GM21526 (cell line): ENCODE results near the gene RAB40A.
"Not testable (repeated sequence)": the region's sequence is repeated elsewhere in the genome, so short reads cannot be mapped to it uniquely, and the experiment has no call there.

Source experiments
- ATAC-seq: cut with Tn5 transposase; IDR thresholded peaks from one replicate; pipeline ENCODE4 v1.9.1; 2021; ENCODE audit warnings: moderate library complexity; ENCODE audit not compliant: unreplicated experiment, low FRiP score

RAB40A gene

GRCh38 chrX:103524747-103525146 is 5.5 kb upstream of the RAB40A start:
- no peak for ATAC-seq

DNA sequence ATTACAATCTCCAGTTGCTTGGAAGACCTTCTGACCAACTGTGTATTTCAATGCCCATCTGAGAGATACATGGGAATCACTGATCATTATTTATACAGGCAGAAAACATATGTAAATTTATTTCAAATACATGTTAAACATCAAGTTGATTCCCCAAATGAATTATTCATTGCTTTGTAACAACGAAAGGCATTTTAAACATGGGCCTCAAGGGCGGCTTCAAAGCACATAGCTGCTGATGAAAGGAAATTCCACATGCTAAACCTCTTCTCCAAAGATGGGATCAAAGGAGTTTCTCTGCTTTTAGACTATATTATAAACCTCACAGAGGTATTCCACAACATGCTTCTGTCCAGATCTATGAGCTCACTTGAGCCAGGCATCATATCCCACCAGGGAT is 4.3 kb upstream of the RAB40A start:
- ATAC-seq = no peak

DNA sequence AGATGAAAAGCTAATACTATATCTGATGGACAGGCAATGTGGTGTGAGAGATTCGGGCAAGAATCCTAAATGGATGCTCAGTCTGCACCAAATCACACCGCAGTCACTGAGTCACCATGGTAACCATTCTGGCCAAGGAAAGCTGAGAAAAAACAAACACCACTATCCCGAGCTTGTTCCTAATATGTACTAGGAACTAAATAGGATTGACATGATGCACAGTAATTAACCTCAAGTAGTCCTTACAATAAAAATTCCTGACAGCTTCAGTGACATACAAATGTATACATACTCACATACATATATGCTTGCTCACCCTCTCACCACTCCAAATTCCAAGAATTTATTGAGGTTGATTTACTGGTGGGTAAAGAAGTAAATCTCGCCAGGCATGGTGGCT is 1.1 kb upstream of the RAB40A start:
- no peak for ATAC-seq

- ATAC-seq = no peak
Observed at GRCh38 chrX:103518571-103518970, 718 bp downstream of the RAB40A start.

DNA sequence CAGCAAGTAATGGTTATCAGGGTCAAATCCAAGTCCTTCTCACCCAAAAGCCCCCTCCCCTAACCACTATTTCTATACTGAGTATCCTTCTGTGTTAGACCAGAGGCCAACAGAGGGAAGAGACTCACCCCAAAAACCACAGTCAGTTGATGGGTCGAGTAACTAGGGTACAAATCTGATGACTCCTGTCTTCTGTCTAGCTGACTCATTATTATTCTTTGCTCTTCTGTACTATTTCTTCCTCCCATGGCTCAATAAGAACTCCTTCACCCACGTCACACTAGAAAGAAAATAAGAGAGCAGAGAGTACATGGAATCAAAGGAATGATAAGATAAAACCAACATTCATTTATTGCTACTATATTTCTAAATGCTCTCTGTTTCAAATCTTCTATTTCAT is 2.0 kb downstream of the RAB40A start:
- ATAC-seq = no peak

- no peak for ATAC-seq
Observed at GRCh38 chrX:103513476-103514108, 5.7 kb downstream of the RAB40A start.

GRCh38 chrX:103513067-103513466 is 6.2 kb downstream of the RAB40A start:
- no peak for ATAC-seq

- no peak for ATAC-seq
Observed at GRCh38 chrX:103510031-103510430, 9.3 kb downstream of the RAB40A start.

- no peak for ATAC-seq
Observed at GRCh38 chrX:103503853-103504207, 15.5 kb downstream of the RAB40A start.

DNA sequence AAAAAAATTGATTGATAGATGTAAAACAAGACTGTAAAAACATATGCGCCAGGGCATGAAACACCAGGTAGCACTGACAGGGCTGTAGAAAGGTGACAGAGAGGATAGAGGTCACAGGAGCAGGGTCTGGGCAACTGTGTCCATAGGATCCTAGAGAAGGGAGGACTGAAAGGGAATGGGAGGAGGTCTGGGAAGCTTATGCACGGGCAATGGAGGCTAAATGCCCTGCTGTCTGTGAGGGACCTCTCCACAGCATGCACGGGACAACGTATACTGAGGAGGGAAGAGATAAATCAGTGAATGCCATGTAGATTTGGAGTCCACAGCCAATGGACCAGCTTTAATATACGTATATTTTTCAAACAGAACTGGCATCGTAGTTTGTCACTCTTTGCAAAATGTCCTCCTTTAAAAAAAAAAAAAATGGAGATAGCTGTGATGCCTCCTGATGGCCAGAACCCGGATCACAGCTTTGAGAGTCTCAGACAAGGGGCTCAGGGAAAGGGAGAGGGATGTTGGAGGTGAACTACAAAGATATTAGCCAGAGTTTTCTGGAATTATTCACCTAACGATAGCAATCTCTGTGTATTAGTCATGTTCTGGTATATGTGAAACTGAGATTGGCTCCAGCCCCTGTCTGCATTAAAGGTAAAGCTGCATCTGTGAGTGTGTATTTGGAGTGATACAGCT is 16.0 kb downstream of the RAB40A start:
- ATAC-seq = no peak

GRCh38 chrX:103498786-103499185 is 20.5 kb downstream of the RAB40A start:
- no peak for ATAC-seq

DNA sequence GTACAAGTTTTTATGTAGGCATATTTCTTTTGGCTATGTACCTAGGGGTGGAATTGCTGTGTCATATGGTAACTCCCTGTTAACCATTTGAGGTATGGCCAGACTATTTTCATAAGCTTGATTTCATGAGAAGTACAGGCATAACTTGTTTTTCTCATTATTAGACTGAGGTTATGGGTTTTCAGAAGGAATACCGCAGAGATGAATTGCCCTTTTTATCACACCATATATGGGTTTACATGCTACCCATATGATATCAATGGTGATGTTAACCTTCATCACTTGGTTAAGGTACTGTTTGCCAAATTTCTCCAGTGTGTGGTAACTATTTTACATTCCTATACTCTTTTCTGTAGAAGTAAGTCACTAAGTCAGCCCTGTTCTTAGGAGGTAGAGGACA is 23.5 kb downstream of the RAB40A start:
- ATAC-seq = no peak

GRCh38 chrX:103493578-103493977 is 25.7 kb downstream of the RAB40A start:
- ATAC-seq = not testable (repeated sequence)

- ATAC-seq = not testable (repeated sequence)
Observed at GRCh38 chrX:103489733-103490132, 29.6 kb downstream of the RAB40A start.

DNA sequence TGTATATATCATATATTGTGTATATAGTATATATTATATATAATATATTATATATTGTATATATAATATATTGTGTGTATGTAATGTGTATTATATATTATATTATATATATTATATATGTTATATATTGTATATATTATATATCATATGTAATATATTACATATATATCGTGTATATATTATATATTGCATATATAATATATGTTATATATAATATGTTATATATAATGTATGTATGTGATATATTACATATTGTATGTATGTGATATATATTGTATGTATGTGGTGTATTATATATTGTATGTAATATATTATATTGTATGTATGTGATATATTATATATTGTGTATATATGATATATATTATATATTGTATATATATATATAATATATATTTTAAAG is 30.5 kb downstream of the RAB40A start:
- ATAC-seq = no peak

- no peak for ATAC-seq
Observed at GRCh38 chrX:103488332-103488731, 31.0 kb downstream of the RAB40A start.

DNA sequence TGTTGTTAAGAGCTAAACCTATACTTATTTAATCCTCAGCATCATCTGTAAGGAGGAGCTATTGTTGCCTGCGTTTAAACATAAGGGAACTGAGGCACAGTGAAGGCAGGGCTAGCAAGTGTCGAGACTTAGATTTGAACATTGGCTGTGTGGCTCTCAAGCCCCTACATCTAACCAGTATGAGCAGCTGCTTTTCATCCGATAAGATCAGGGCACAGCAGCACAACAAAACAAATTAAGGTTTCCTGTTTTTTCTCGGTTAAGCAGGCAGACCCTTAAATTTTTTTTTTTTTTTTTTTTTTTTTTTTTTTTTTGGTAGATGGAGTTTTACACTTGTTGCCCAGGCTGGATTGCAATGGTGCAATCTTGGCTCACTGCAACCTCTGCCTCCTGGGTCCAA is 35.6 kb downstream of the RAB40A start:
- ATAC-seq = no peak

GRCh38 chrX:103480526-103480925 is 38.8 kb downstream of the RAB40A start:
- ATAC-seq = no peak

- no peak for ATAC-seq
Observed at GRCh38 chrX:103477496-103477895, 41.8 kb downstream of the RAB40A start.

GRCh38 chrX:103475381-103475780 is 43.9 kb downstream of the RAB40A start:
- no peak for ATAC-seq

DNA sequence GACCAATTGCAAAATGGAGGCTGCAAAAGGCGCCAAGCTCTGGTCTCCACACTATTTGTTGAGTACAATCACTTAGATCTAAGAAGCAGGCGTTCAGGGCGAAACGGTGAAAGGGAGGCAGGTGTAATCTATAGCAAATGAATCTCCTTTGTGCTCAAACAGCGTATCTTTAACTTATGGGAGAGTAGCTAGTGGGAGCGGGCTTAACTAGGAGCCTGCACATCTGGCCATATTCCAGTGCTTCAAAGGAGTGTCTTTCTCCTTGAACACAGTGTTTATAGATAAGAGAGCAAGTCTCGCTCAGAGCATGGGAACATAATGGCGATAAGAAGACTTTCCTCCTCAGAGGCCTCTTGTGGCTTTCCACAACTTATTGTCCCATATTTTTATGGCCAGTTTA is 49.3 kb downstream of the RAB40A start:
- not testable (repeated sequence) for ATAC-seq

DNA sequence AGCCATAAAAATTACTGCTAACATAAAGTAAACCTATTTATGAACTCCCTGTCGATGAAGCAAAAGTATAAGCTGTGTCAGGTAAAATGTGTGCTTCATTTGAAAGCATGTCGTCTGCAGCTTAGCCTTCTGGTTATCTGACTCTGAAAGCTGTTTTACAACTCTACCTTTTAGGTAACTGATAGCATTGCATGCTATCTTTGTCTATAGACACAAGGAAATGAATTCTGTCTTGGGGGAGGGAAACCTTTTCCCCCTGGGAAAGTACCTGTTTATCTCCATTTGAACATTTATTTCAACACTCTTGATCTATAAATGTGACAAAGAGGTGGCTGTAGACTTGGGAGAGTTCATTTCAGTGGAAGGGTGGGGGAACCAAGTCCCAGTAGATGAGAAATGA is 51.4 kb downstream of the RAB40A start:
- no peak for ATAC-seq

GRCh38 chrX:103467156-103467555 is 52.1 kb downstream of the RAB40A start:
- no peak for ATAC-seq
